NAMALWA (cell line): Measurements from ENCODE around the gene FITM1.

ENCODE experiments used
- DNase-seq: peaks from one replicate; pipeline ENCODE4 v3.0.0-alpha.2; 2015; ENCODE audit warnings: low spot score

Gene FITM1

GRCh38 chr14:24139272-24139934 is 8.9 kb downstream of the FITM1 start:
- no peak for DNase-seq

DNA sequence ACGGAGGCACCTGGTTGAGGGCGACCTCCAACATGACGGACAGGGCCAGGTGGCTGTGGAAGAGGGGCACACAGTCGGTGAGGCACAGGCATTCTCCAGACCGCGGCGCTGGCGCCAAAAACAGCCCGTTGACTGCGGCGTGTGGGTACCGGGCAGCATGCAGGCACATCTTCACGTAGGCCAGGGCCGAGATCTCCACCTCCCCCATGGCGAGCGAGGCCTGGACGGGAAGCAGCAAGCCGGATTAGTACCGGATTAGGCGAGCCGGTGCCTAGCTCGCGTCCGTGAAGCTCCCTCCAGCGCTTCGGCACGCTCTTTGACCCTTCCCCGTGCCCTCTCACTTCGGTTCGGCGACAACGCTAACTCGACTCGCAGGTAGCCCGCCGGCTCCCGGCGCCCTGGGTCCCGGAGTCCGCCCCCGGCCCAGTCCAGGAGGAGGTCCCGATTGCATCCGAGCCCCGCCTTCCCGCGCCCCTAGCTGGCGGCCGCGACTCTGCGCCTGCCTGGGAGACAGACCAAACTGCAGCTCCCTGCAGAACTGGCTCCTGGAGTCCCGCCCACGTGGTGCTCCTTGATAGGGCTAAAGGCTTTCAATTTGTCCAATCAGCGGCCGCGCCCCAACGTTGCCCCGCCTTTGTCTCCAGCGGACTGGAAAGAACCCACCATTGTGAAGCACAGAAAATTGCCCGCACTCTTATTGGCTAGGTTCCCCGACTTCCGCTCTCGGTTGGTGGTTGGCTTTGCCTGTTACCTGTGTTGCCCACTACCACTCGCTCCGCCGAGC is 10.8 kb downstream of the FITM1 start, which contains the start of gene EMC9:
Gene EMC9 (minus strand): TSS at position 495 of the 784 bp plus-strand sequence. CDS start 287 bp downstream, at position 208.
- DNase-seq = peak; percentile 99

DNA sequence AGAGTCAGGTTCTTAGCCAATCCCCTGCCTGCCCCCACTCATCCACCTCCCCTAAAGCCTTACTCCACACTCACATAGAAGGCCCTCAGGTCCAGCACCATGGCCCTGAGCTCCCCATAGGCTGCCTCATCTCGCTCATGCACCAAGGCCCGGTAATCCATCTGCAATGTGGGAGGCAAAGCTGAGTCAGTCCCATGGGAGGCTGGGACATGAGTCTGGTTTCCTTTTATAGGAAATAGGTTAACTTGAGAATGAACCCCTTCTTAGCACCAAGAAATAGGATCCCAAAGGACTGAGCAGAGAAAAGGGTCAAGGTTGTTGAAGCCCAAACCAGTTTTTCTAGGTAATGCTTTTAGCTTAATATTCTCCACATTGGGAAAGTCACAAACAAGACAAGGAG is 13.1 kb downstream of the FITM1 start:
- DNase-seq = no peak

DNA sequence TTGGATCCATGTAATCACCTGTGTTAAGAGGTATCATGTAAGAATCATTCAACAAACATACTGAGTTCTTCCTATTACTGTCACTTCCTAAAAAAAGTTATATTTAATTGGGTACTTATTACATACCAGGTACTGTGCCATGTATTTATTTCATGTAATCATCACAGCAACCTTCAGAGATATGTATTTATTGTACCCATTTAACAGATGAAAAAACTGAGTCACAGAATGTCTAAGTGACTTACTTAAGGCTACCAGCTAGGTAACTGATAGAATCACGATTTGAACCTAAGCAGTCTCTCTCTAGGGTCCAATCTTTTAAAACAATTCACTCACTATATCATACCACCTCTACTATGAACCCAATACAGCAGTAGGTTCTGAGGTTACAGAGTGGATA is 14.0 kb downstream of the FITM1 start:
- DNase-seq = no peak

DNA sequence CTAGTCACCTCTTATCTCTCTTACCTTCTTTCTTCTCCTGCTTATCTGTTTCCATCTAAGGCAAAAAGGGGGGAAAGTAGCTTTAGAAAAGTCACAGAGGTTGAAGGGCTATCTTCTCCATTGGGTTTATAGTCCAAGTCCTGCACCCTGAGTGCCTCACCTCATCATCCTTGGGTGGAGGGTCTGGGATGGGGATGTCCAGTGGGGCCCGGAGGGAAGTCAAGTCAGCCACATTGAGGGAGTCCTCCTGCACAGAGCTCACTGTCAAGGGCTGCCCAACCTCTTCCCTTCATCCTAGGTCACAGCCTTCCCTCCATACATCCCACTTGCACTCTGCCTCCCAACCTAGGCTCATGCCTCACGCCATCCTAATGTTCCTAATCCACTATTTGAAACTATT is 14.8 kb downstream of the FITM1 start:
- no peak for DNase-seq

- peak; percentile 45 for DNase-seq
These were observed 15.4 kb downstream of the FITM1 start for GRCh38 chr14:24145690-24146452.

DNA sequence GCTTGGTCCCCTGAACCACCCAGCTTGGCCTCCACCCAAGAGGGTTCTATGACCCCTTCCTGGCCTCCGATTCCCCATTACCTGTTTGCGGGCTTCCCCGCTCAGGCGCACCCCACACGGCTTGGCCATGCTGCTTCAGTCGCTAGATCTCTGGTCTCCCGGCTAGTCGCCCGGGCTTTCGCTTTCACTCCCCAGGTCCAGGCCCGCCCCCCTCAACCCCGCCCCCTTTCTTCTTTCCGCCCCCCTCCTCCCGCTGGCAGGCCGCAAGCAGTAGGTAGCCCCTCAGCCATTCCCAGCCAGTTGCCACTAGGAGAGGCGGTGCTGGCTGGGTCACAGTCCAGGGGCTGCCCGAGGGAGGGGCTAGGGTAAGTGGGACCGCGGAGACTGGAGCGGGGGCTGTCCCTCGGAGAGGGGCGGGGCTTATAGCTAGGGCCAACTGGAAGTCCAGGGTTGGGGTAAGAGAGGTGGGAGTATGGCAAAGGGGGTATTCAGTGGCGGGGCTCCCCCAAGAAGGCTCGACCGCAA is 16.1 kb downstream of the FITM1 start, which contains the start of gene PSME2:
Gene PSME2 (minus strand): TSS at position 158 of the 525 bp plus-strand sequence. CDS start 29 bp downstream, at position 129.
- peak; percentile 97 for DNase-seq

GRCh38 chr14:24146978-24147760 is 16.7 kb downstream of the FITM1 start, which contains the start of gene RNF31:
RNF31 (plus strand) TSS chr14:24147498; CDS start chr14:24147699, 201 bp downstream.
- peak; percentile 99 for DNase-seq

DNA sequence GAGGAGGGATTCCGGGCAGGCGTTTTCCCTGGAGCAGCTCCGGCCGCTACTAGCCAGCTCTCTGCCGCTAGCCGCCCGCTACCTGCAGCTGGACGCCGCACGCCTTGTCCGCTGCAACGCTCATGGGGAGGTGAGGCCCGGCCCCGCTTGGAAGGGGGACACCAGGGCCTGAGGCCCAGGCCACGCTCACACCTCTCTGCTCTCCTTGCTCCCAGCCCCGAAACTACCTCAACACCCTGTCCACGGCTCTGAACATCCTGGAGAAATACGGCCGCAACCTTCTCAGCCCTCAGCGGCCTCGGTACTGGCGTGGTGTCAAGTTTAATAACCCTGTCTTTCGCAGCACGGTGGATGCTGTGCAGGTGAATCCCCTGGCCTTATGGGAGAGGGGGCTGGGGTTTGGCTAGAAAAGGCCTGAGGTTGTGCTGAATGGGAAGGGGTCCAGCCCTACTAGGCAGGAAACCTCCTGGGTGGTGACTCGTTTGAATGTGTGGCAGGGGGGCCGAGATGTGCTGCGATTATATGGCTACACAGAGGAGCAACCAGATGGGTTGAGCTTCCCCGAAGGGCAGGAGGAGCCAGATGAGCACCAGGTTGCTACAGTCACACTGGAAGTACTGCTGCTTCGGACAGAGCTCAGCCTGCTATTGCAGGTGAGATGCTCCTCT is 17.4 kb downstream of the FITM1 start:
- DNase-seq = no peak

GRCh38 chr14:24149302-24149969 is 19.0 kb downstream of the FITM1 start:
- DNase-seq = no peak

DNA sequence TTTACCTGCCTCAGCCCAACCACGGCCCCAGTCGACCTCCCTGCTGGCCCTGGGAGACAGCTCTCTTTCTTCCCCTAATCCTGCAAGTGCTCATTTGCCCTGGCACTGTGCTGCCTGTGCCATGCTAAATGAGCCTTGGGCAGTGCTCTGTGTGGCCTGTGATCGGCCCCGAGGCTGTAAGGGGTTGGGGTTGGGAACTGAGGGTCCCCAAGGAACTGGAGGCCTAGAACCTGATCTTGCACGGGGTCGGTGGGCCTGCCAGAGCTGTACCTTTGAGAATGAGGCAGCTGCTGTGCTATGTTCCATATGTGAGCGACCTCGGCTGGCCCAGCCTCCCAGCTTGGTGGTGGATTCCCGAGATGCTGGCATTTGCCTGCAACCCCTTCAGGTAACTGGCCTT is 19.6 kb downstream of the FITM1 start:
- DNase-seq = no peak

DNA sequence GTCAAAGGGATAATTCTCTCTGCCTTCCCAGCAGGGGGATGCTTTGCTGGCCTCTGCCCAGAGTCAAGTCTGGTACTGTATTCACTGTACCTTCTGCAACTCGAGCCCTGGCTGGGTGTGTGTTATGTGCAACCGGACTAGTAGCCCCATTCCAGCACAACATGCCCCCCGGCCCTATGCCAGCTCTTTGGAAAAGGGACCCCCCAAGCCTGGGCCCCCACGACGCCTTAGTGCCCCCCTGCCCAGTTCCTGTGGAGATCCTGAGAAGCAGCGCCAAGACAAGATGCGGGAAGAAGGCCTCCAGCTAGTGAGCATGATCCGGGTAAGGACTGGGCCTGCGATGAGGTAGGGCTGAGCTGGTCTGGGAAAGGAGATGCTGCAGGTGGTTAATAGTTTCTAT is 20.1 kb downstream of the FITM1 start:
- no peak for DNase-seq

DNA sequence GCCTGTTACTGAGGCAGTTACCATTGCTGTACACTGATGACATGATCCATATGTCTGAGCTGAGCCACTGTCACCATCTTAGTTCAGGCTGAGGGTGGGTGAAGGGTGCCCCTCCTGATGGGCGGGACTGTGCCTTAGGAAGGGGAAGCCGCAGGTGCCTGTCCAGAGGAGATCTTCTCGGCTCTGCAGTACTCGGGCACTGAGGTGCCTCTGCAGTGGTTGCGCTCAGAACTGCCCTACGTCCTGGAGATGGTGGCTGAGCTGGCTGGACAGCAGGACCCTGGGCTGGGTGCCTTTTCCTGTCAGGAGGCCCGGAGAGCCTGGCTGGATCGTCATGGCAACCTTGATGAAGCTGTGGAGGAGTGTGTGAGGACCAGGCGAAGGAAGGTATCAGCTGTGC is 20.5 kb downstream of the FITM1 start:
- no peak for DNase-seq

DNA sequence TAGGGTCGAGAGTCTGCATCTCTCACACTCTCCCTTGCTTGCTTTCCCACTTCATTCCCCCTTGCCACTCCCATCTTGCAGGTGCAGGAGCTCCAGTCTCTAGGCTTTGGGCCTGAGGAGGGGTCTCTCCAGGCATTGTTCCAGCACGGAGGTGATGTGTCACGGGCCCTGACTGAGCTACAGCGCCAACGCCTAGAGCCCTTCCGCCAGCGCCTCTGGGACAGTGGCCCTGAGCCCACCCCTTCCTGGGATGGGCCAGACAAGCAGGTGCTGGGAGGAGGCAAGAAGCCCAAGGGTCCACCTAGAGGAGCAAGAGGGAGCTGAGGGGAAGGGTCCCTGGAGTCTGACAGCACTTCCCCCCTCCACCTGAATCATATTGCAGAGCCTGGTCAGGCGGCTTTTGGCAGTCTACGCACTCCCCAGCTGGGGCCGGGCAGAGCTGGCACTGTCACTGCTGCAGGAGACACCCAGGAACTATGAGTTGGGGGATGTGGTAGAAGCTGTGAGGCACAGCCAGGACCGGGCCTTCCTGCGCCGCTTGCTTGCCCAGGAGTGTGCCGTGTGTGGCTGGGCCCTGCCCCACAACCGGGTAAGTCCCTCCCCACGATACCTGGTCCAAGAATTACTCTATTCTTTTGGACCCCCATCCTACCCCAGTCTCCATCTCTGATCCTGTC is 21.1 kb downstream of the FITM1 start:
- no peak for DNase-seq

- DNase-seq = no peak
These were observed 24.6 kb downstream of the FITM1 start for GRCh38 chr14:24155100-24155499.

DNA sequence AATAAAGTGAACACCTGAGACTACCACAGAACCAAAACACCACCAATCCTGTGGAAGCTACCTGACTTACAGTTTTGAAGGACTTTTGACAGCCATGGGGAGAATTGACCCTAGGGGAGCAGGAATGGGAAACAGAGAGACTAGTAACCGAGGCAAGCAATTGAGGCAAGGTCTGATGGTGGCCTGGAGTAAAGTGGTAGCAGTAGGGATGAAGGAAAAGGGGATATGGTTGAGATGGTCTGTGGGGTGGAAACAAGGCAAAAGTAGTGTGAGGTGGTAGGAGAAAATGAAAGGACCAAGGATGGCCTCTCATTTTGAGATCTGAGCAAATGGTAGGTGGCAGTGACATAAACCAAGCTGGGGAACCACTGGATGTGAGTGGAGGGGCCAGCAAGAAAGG is 26.4 kb downstream of the FITM1 start:
- no peak for DNase-seq

GRCh38 chr14:24157331-24157730 is 26.9 kb downstream of the FITM1 start:
- DNase-seq = no peak

DNA sequence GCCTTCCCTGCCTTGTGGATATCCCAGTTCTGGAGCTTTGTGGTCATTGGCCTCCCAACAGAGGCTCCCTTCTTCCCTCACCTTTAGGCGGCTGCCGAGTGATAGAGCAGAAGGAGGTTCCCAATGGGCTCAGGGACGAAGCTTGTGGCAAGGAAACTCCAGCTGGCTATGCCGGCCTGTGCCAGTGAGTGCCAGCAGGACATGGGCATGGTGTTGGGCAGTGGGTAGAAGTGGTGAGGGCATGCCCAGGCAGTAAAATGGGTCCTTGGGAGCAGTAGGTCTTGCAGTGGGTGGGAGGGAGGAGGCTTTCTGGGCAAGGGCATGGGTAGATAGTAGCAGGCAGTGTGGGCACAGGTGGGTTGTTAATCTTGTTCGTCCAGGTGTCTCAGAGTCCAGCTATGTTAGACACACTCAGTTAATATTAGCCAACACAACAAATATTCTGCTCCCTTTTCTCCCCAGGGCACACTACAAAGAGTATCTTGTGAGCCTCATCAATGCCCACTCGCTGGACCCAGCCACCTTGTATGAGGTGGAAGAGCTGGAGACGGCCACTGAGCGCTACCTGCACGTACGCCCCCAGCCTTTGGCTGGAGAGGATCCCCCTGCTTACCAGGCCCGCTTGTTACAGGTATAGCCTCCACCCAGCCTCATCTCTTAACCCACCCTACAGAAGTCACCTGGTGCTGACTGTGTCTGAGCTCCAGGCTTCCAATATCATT is 29.5 kb downstream of the FITM1 start:
- no peak for DNase-seq

DNA sequence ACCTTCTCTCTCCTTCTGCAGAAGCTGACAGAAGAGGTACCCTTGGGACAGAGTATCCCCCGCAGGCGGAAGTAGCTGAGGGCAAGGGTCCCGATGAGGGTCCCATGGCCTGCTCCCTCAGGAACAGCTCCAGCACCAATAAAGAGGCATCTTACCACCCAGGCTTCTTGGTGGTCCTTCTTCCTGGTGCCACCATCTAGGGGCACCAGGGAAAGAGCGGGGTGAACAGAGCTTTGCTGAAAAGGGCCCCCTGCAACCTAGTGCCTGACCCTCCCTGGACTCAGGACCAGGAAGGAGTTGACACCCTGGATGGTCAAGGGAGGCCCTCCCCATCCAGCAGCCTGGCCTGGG is 30.0 kb downstream of the FITM1 start:
- DNase-seq = no peak
